ENCODE measurements around the gene ASAP2. TPM values are rescaled to one million over a fixed set of nuclear protein-coding genes. Genes with fewer than 3 reads are reported as not detected.

ASAP2 gene
- polyA plus RNA-seq, 1 donor (not counting 4 experiments of a cell fraction or from before 2014, with no cell fraction given) = 54.2 TPM

DNA sequence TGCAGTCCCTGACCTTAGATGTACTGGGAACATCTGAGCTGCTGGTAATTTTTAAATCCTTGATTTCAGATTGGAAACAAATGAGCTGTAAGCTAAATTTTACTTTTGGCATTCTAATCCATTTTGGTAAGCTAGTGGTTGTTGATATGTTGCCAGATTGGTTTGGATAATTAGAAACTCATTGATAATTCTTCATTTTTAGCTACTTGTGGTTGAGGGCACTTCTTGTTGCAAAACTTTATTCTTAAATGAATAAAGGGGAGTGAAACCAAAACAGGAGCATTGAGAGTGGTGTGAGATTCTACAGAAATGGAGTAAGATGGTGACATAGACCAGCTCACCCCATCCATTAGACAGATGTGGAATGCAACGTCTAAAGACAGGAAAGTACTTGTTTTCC is 152.2 kb downstream of the ASAP2 start:
- no peak overlapping the region for H3K27ac ChIP-seq (ENCODE audit: control insufficient read depth, insufficient read depth, low read length)
- no peaks in the 10 kb centered on the region for H3K4me1 ChIP-seq (ENCODE audit: control insufficient read depth, extremely low read depth, insufficient read depth, low read length)
- TF ChIP-seq, protein P1, sequence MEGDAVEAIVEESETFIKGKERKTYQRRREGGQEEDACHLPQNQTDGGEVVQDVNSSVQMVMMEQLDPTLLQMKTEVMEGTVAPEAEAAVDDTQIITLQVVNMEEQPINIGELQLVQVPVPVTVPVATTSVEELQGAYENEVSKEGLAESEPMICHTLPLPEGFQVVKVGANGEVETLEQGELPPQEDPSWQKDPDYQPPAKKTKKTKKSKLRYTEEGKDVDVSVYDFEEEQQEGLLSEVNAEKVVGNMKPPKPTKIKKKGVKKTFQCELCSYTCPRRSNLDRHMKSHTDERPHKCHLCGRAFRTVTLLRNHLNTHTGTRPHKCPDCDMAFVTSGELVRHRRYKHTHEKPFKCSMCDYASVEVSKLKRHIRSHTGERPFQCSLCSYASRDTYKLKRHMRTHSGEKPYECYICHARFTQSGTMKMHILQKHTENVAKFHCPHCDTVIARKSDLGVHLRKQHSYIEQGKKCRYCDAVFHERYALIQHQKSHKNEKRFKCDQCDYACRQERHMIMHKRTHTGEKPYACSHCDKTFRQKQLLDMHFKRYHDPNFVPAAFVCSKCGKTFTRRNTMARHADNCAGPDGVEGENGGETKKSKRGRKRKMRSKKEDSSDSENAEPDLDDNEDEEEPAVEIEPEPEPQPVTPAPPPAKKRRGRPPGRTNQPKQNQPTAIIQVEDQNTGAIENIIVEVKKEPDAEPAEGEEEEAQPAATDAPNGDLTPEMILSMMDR (optimal IDR thresholded peaks at IDR 0.05 in 1 of 3, IDR thresholded peaks at IDR 0.05 in 1 of 3, conservative IDR thresholded peaks at IDR 0.05 in 1 of 3; ENCODE audit: extremely low read depth in 1 of 3, insufficient read depth in 2 of 3, low read length in 3 of 3) = no peak
- no peak for TF ChIP-seq EZH2 (IDR thresholded peaks at IDR 0.05; ENCODE audit: low read length)
- no peaks in the 10 kb centered on the region for H3K9me3 ChIP-seq (ENCODE audit: control insufficient read depth, low read depth, low read length)
- H3K9me1 ChIP-seq (ENCODE audit: control insufficient read depth, extremely low read depth, insufficient read depth, low read length) = no peaks in the 10 kb centered on the region
- FAIRE-seq (no peak), DNase-seq (ENCODE audit: low read depth, low spot score) (no peak)
- no peaks in the 10 kb centered on the region for H3K79me2 ChIP-seq (ENCODE audit: control insufficient read depth, insufficient read depth, low read length)
- H3K4me3 ChIP-seq (ENCODE audit: control insufficient read depth in 2 of 3, extremely low read depth in 1 of 3, insufficient read depth in 2 of 3, low read depth in 1 of 3, low read length in 3 of 3) = no peak overlapping the region
- H4K20me1 ChIP-seq (ENCODE audit: control insufficient read depth, extremely low read depth, insufficient read depth, low read length) = no peaks in the 10 kb centered on the region
- peaks cover 38 to 52% of the 10 kb centered on the region in 2 experiments for H3K36me3 ChIP-seq (ENCODE audit: control insufficient read depth in 2 of 2, extremely low read depth in 1 of 2, insufficient read depth in 2 of 2, low read length in 2 of 2)
- no peak overlapping the region for H3K4me2 ChIP-seq (ENCODE audit: control insufficient read depth, extremely low read depth, insufficient read depth, low read depth, low read length)
- H3K27me3 ChIP-seq (ENCODE audit: control insufficient read depth, extremely low read depth, insufficient read depth, low read length) = no peaks in the 10 kb centered on the region
- dilution Hi-C loops (cut with MboI; ENCODE audit: extremely low pct_ligation_motif_present, low sequenced_read_pairs) = no loop called here
- H3K9ac ChIP-seq (ENCODE audit: control insufficient read depth, extremely low read depth, insufficient read depth, low read length) = no peak overlapping the region
- no peak overlapping the region for H2AFZ ChIP-seq (ENCODE audit: control insufficient read depth, low read length)

DNA sequence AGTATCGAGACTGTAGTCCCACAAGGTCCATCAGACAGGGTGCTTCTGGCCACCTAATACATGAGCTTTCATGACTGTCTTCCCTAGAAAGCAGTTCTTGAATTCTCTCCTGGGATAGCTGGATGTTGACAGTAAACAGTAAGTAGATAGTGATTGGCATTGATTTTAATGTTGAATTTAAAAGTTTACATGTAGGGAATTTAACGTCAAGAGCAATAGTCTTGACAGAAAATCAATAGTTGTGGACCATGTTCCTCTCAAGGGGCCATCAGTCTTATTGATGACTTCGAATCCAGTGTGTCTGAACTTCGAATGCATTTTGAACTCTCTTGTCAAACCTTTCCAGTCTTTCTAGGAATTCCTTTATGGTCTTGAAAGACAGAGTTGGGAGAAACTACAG is 152.9 kb downstream of the ASAP2 start:
- DNase-seq (ENCODE audit: low read depth, low spot score) (no peak), FAIRE-seq (no peak)
- H3K9ac ChIP-seq (ENCODE audit: control insufficient read depth, extremely low read depth, insufficient read depth, low read length) = no peak overlapping the region
- H3K9me1 ChIP-seq (ENCODE audit: control insufficient read depth, extremely low read depth, insufficient read depth, low read length) = no peaks in the 10 kb centered on the region
- H3K27ac ChIP-seq (ENCODE audit: control insufficient read depth, insufficient read depth, low read length) = no peak overlapping the region
- no peaks in the 10 kb centered on the region for H4K20me1 ChIP-seq (ENCODE audit: control insufficient read depth, extremely low read depth, insufficient read depth, low read length)
- dilution Hi-C loops (cut with MboI; ENCODE audit: extremely low pct_ligation_motif_present, low sequenced_read_pairs) = no loop called here
- H3K79me2 ChIP-seq (ENCODE audit: control insufficient read depth, insufficient read depth, low read length) = no peaks in the 10 kb centered on the region
- no peaks in the 10 kb centered on the region for H3K4me1 ChIP-seq (ENCODE audit: control insufficient read depth, extremely low read depth, insufficient read depth, low read length)
- no peaks in the 10 kb centered on the region for H3K9me3 ChIP-seq (ENCODE audit: control insufficient read depth, low read depth, low read length)
- H2AFZ ChIP-seq (ENCODE audit: control insufficient read depth, low read length) = no peak overlapping the region
- peaks cover 34 to 46% of the 10 kb centered on the region in 2 experiments for H3K36me3 ChIP-seq (ENCODE audit: control insufficient read depth in 2 of 2, extremely low read depth in 1 of 2, insufficient read depth in 2 of 2, low read length in 2 of 2)
- TF ChIP-seq, protein P1 (optimal IDR thresholded peaks at IDR 0.05 in 1 of 3, IDR thresholded peaks at IDR 0.05 in 1 of 3, conservative IDR thresholded peaks at IDR 0.05 in 1 of 3; ENCODE audit: extremely low read depth in 1 of 3, insufficient read depth in 2 of 3, low read length in 3 of 3) = no peak
- no peak for TF ChIP-seq EZH2 (IDR thresholded peaks at IDR 0.05; ENCODE audit: low read length)
- H3K27me3 ChIP-seq (ENCODE audit: control insufficient read depth, extremely low read depth, insufficient read depth, low read length) = no peaks in the 10 kb centered on the region
- H3K4me3 ChIP-seq (ENCODE audit: control insufficient read depth in 2 of 3, extremely low read depth in 1 of 3, insufficient read depth in 2 of 3, low read depth in 1 of 3, low read length in 3 of 3) = no peak overlapping the region
- H3K4me2 ChIP-seq (ENCODE audit: control insufficient read depth, extremely low read depth, insufficient read depth, low read depth, low read length) = no peak overlapping the region
